Middle frontal gyrus (tissue), 1 donor: ENCODE data around the gene CYTH4.

Experiments used
- DNase-seq: peaks from one replicate; pipeline ENCODE4 v3.0.0-alpha.2; 2015; ENCODE audit warnings: low spot score; ENCODE audit errors: extremely low spot score

The CYTH4 gene

GRCh38 chr22:37269936-37270678 lies 12.2 kb upstream of the CYTH4 start:
- no peak for DNase-seq

GRCh38 chr22:37270928-37271650 lies 11.2 kb upstream of the CYTH4 start:
- no peak for DNase-seq

- DNase-seq, result no peak
Observed at GRCh38 chr22:37273126-37273845, 9.0 kb upstream of the CYTH4 start.

- no peak for DNase-seq
Observed at GRCh38 chr22:37273846-37274225, 8.5 kb upstream of the CYTH4 start.

- DNase-seq, result no peak
Observed at GRCh38 chr22:37274380-37274862, 7.9 kb upstream of the CYTH4 start.

- DNase-seq, result no peak
Observed at GRCh38 chr22:37275134-37275533, 7.2 kb upstream of the CYTH4 start.

GRCh38 chr22:37275622-37276021 lies 6.7 kb upstream of the CYTH4 start:
- no peak for DNase-seq

- DNase-seq, result no peak
Observed at GRCh38 chr22:37276776-37277175, 5.5 kb upstream of the CYTH4 start.

- DNase-seq, result no peak
Observed at GRCh38 chr22:37277384-37277783, 4.9 kb upstream of the CYTH4 start.

GRCh38 chr22:37278261-37278660 lies 4.0 kb upstream of the CYTH4 start:
- DNase-seq, result no peak

- no peak for DNase-seq
Observed at GRCh38 chr22:37279331-37280181, 2.8 kb upstream of the CYTH4 start.

- no peak for DNase-seq
Observed at GRCh38 chr22:37280718-37281117, 1.6 kb upstream of the CYTH4 start.

- DNase-seq, result no peak
Observed at GRCh38 chr22:37281195-37281594, 1.1 kb upstream of the CYTH4 start.

- DNase-seq, result no peak
Observed at GRCh38 chr22:37281646-37282384, 493 bp upstream of the CYTH4 start.

- no peak for DNase-seq
Observed at GRCh38 chr22:37283393-37283937, 1.2 kb downstream of the CYTH4 start.

- DNase-seq, result no peak
Observed at GRCh38 chr22:37284126-37284804, 2.0 kb downstream of the CYTH4 start.

GRCh38 chr22:37284805-37285355 lies 2.6 kb downstream of the CYTH4 start:
- no peak for DNase-seq

- no peak for DNase-seq
Observed at GRCh38 chr22:37285937-37286336, 3.6 kb downstream of the CYTH4 start.

GRCh38 chr22:37287550-37287951 lies 5.2 kb downstream of the CYTH4 start:
- DNase-seq, result no peak
